NCI-H2107 treated with DMSO at 0.1 percent for 48 hours (cell line): ENCODE results near the gene MMP2.

Experiments
- DNase-seq: peaks from one replicate; lab custom pipeline; 2025; ENCODE audit not compliant: unreplicated experiment; lab: John Stamatoyannopoulos, UW

The MMP2 gene

DNA sequence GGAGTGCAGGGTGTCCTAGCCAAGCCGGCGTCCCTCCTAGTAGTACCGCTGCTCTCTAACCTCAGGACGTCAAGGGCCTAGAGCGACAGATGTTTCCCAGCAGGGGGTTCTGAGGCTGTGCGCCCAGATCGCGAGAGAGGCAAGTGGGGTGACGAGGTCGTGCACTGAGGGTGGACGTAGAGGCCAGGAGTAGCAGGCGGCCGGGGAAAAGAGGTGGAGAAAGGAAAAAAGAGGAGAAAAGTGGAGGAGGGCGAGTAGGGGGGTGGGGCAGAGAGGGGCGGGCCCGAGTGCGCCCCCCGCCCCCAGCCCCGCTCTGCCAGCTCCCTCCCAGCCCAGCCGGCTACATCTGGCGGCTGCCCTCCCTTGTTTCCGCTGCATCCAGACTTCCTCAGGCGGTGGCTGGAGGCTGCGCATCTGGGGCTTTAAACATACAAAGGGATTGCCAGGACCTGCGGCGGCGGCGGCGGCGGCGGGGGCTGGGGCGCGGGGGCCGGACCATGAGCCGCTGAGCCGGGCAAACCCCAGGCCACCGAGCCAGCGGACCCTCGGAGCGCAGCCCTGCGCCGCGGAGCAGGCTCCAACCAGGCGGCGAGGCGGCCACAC lies at the start of gene MMP2:
TSS of gene MMP2 (plus strand) at position 372 of the 603 bp plus-strand sequence. CDS start 282 bp downstream, outside the sequence.
- DNase-seq: no peak

- DNase-seq: no peak
Observed at GRCh38 chr16:55433030-55433429, 46.0 kb upstream of the MMP2 start.

GRCh38 chr16:55433535-55433934 lies 45.5 kb upstream of the MMP2 start:
- DNase-seq: no peak

DNA sequence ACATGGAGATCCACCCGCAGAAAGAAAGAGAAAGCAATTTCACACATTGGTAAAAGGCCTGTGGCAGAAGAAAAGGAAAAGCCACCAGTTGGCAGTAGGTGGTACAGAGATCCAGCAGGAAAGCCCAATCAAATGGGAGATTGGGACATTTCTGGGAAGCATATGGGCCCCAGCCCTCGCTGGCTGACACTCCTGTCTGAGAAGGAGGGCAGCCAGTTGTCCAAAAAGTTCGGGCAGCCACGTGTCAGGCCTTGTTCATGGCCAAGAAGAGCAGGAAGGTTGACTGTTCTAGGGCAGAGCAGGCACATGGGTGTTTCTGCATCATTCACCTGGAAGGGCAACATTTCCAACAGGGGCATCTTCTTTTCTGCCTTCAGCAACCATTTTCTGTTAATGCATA lies 45.0 kb upstream of the MMP2 start:
- no peak for DNase-seq

DNA sequence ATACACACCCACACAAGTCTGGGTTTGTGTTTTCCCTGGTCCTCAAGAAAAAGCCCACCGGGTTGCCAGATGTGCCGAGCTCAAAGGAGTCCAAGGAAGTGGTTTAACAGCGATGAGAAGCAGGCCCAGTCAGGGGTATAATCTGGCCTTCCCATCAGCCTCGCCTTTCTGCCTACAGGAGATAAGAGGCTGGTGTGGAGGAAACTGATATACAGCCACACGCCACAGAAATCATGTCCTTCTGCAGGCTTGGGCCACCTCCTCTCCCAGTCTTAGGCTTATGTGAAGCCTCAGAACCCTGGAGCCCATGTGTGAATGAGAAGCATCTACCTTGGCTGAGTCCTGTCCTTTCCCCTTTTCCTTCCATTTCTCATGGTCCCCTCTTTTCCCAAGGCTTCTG lies 43.6 kb upstream of the MMP2 start:
- DNase-seq: no peak

- no peak for DNase-seq
Observed at GRCh38 chr16:55436587-55436986, 42.4 kb upstream of the MMP2 start.

GRCh38 chr16:55437625-55438024 lies 41.4 kb upstream of the MMP2 start:
- DNase-seq: no peak

GRCh38 chr16:55438281-55438680 lies 40.7 kb upstream of the MMP2 start:
- DNase-seq: no peak

DNA sequence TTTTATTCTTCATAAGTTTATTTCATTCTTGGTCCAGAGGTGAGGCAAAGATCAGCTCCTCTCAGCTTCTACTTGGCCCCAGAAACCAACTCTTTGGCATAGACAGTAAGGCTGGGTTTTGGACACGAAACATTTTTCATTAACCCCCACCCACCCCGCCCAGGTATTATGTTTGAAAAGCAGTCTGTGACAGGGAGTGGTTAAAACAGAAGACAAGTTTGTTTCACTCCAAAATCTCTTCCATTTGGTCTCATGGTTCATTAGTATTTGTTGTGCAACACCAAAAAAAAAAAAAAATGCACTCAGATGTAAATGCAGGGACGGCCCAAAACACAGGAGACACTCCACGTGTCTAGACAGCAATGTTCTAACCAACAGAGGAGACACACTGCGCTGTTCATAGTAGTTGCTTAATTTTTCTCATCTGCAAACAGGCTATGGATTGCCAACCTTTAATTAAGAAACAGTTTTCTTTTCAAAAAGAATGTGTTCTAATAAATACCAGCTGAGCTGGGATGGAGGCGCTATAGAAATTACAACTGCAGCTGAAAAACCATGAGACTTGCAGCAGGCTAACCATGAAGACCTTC lies 39.8 kb upstream of the MMP2 start:
- DNase-seq: no peak

DNA sequence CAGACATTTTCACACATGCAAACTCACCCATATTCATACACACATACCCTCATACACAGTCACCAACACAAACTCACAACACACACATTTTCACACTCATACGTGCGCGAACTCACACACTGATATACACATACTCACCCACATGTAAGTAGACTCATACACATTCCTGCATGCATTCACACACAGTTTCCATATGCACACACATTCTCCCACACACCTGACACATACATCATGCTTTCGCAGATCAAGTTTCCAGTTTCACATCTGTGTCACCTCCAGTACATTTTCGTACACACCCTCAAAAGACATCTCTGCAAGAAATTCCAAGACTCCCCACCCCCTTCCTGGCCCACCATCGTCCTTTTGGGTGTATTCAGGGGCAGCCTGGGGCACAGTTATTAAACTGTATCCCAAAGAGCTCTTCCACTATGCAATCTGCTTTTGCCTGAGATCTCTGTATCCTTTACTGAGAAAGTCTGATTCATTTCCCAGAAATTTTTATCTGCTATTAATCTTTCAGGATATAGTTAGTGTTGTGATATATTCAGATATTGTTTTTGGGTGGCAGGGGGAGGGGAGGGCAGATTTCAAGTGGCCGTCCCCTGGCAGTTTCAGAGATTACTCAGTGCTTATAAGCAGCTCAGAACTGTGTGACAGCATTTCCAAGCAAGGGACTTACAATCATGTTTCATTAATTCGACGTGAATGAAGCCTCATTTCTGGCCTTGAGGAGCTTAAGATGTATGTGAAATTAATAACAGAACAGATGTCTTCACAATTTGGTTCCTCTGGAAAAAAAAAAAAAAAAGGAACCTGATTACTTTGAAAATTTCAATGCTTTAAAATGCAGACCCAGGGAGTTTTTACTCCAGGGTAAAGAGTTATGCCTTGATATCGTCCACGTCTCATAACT lies 35.3 kb upstream of the MMP2 start:
- no peak for DNase-seq

DNA sequence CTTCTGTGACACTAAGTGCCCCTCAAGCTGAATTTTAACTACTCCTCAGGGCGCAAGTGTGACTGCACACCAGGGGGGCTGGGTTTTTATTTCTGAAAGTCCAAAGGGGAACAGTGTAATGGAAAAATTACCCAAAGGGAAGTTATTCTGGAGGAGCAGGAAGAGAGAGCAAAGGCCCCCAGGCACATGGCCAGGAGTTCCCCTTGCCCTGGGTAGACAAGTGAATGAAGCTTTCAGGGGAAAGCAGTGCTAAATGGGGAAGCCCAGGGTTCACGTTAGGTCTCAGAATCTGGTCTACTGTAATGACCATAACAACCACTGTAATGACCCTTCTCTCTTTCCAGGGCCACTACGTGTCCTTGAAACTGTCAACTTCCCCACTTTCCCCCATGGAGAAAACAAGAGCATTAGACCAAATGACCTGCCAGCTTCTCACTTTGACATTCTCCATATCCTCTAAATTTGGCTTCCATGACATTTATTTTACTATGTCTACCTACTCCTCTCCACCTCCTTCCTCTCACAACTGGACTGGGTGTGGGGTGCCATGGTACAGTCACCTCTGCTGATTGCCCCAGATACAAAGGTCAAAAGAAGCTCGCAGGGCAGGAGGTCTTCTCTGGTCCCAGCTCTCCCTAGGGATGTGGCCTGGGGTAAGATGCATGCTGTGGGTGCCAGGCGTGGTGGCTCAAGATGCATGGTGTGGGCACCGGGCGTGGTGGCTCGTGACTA lies 34.1 kb upstream of the MMP2 start:
- no peak for DNase-seq

GRCh38 chr16:55447231-55447630 lies 31.8 kb upstream of the MMP2 start:
- DNase-seq: no peak

GRCh38 chr16:55452996-55453395 lies 26.0 kb upstream of the MMP2 start:
- no peak for DNase-seq

DNA sequence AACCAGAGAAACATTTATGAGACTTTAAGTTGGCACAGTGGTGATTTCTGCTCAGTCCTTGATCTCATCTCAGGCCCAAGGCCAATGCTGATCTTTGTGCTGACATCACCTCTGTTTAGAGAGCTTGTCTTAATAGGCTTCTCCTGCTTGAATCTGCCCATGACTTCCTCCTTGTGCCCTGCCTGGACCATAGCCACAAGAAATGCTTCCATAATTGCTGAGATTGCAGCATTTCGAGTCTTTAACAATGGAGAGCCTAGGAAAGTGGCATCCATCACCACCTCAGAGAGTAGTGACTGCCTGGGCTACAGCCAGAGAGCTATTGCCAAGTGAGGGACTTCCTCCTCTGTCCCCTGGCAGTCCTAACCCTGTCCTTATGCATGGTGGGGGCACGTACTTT lies 25.1 kb upstream of the MMP2 start:
- no peak for DNase-seq

- DNase-seq: no peak
Observed at GRCh38 chr16:55454861-55455260, 24.1 kb upstream of the MMP2 start.

- DNase-seq: no peak
Observed at GRCh38 chr16:55462241-55462640, 16.8 kb upstream of the MMP2 start.

DNA sequence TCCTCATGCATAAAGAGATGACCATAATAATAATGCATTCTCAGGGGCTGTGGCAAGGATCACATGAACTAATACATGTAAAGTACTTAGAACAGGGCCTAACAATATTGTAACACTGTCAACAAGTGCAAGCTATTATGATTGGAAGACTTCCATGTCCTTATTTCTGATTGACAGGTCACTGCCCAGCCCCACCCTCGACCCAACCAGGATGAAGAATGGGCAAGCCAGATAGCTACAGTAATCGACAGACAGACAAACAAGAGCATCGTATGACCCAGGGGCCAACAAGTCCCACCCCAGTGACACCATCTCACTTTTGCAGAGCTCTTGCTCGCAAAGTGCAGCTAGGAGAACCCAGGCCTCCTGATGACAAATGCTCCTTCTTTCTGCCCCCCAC lies 14.6 kb upstream of the MMP2 start:
- no peak for DNase-seq

DNA sequence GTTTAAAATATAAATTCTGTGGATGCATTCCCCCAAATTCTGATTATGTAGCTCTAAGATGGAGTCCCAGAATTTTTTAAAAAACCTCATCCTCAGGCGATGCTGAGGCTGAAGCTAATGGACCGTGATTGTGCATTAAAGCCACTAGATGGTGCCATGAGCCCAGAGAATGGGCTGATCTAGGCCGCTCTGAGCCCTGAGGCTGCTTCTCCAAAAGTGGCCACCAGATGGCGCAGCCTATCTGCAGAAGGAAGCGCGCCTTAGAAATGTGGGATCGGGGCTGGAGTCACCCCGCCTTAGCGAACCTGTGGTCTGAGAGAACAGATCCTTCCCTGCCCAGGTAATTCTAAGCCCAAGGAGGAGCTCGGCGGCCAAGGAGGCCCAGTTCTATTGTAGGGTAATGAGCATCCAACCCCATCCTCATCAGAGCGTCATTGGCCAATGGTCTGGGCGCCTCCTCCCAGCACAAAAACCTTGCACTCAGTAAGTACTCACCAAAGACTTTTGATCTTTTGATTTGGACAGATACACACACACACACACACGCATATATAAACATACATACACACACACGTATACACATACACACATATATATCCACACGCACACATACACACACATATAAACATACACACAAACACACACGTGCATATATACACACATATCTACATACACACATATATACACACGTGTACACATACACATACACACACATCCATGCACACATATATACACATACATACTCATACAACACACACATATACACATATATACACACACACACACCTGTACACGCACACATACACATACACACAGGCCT lies 13.7 kb upstream of the MMP2 start:
- DNase-seq: peak; percentile 63

- DNase-seq: no peak
Observed at GRCh38 chr16:55466209-55466608, 12.8 kb upstream of the MMP2 start.

DNA sequence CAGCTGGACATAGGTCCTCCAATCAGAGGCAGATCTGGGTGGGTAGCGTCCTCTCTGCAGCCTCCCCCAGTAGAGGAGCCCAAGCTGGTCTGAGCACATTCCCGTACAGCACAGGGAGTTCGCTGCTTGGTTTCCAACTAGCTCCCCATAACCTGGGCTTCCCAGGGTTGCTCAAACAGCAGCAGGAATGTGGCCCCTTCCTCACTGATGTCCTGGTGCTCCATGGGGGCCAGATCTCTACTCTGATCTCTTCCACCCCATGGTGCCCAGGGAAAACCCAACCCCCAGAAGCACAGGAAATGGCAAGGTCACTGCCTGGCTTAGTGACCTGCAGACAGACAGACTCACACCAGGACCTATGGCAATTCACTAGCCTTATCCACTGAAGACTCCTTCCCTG lies 11.1 kb upstream of the MMP2 start:
- DNase-seq: no peak
